HepG2 (cell line): Measurements from ENCODE around the gene TRIM9. TPM values are rescaled to one million over a fixed set of nuclear protein-coding genes. Genes with fewer than 3 reads are reported as not detected.

Experiments used
- AHR ChIP-seq: IDR thresholded peaks from 2 replicates; pipeline ENCODE4 v1.6.1; 2018; ENCODE audit warnings: missing genetic modification reagents, missing compliant biosample characterization
- CBX5 ChIP-seq: sonication (generic); formaldehyde crosslinking; IDR thresholded peaks from 2 replicates; pipeline ENCODE4 v1.4.0; 2020; ENCODE audit warnings: missing genetic modification reagents, borderline replicate concordance
- CENPBD1 ChIP-seq: sonication (generic); formaldehyde crosslinking; IDR thresholded peaks from 2 replicates; pipeline ENCODE4 v1.8.0; 2022; ENCODE audit warnings: missing genetic modification reagents, low read depth, mild to moderate bottlenecking, borderline replicate concordance
- ERF ChIP-seq: IDR thresholded peaks from 2 replicates; pipeline ENCODE4 v1.6.1; 2018; ENCODE audit warnings: missing biosample characterization, missing genetic modification reagents
- HIC2 ChIP-seq: sonication (generic); formaldehyde crosslinking; IDR thresholded peaks from 2 replicates; pipeline ENCODE4 v1.9.0; 2022; ENCODE audit warnings: low read depth, missing genetic modification reagents
- MATR3 ChIP-seq: sonication (generic); formaldehyde crosslinking; IDR thresholded peaks from 2 replicates; pipeline ENCODE4 v1.4.0; 2020; ENCODE audit warnings: missing genetic modification reagents
- NFYC ChIP-seq: IDR thresholded peaks from 2 replicates; pipeline ENCODE4 v1.6.1; 2016; ENCODE audit warnings: missing genetic modification reagents, missing compliant biosample characterization
- RFXAP ChIP-seq: sonication (generic); formaldehyde crosslinking; IDR thresholded peaks from 2 replicates; pipeline ENCODE4 v1.4.0; 2020; ENCODE audit warnings: missing genetic modification reagents, borderline replicate concordance
- TCF7L2 ChIP-seq: IDR thresholded peaks from 2 replicates; pipeline ENCODE4 v1.6.1; 2011; ENCODE audit warnings: mild to moderate bottlenecking, low read depth, low read length, moderate library complexity
- ZFYVE20 ChIP-seq: sonication (generic); formaldehyde crosslinking; IDR thresholded peaks from 2 replicates; pipeline ENCODE4 v1.8.0; 2023; ENCODE audit warnings: low read depth, mild to moderate bottlenecking, moderate library complexity, missing genetic modification reagents, borderline replicate concordance
- ZNF142 ChIP-seq: sonication (generic); formaldehyde crosslinking; IDR thresholded peaks from 2 replicates; pipeline ENCODE4 v1.4.0; 2020; ENCODE audit warnings: missing genetic modification reagents
- ZNF263 ChIP-seq: sonication (generic); formaldehyde crosslinking; IDR thresholded peaks from 2 replicates; pipeline ENCODE4 v1.4.0; 2020; ENCODE audit warnings: missing genetic modification reagents
- ZNF264 ChIP-seq: sonication (generic); formaldehyde crosslinking; IDR thresholded peaks from 2 replicates; pipeline ENCODE4 v1.4.0; 2020; ENCODE audit warnings: missing genetic modification reagents
- ZNF34 ChIP-seq: sonication (generic); formaldehyde crosslinking; IDR thresholded peaks from 2 replicates; pipeline ENCODE4 v1.4.0; 2020; ENCODE audit warnings: mild to moderate bottlenecking, missing genetic modification reagents, borderline replicate concordance
- ZNF788 ChIP-seq: sonication (generic); formaldehyde crosslinking; IDR thresholded peaks from 2 replicates; pipeline ENCODE4 v1.5.0; 2020; ENCODE audit warnings: mild to moderate bottlenecking, missing genetic modification reagents, borderline replicate concordance
- ZNF790 ChIP-seq: sonication (generic); formaldehyde crosslinking; IDR thresholded peaks from 2 replicates; pipeline ENCODE4 v1.8.0; 2022; ENCODE audit warnings: missing genetic modification reagents, mild to moderate bottlenecking, borderline replicate concordance
- polyA plus RNA-seq, 8 experiments: library from polyadenylated mRNA; depleted of rRNA in 3 of 8; stranded (reverse) in 7 of 8; unstranded in 1 of 8; fragments of >200 nt; fragmentation: Illumina TruSeq in 4 of 8; extraction: Trizol in 4 of 8; gene quantifications; 2 replicates each; pipeline versions ENCODE4 v1.2.1 to v1.2.3, GENCODE V29; 2011 to 2016; ENCODE audit warnings: low read depth in 4 of 8, missing spikeins in 1 of 8, mixed read lengths in 1 of 8; ENCODE audit not compliant: insufficient read depth in 1 of 8
- total RNA-seq, 5 experiments: library from RNA; depleted of rRNA; stranded (reverse); fragments of >200 nt; fragmentation: Illumina TruSeq; extraction: Trizol; gene quantifications; 2 replicates each; pipeline ENCODE4 v1.2.3, GENCODE V29; 2016; ENCODE audit warnings: low read depth in 1 of 5

The TRIM9 gene
- total and polyA plus RNA-seq, 2 of the 13 experiments (the other 11 are each of a cell fraction or from before 2014, with no cell fraction given) = 0.04 to 0.07 TPM

- TF ChIP-seq CENPBD1 (CRISPR knock-in tag) (no peak), MATR3 (CRISPR knock-in tag) (no peak), AHR (CRISPR knock-in tag) (no peak), ZNF788 (CRISPR knock-in tag) (no peak), NFYC (CRISPR knock-in tag) (no peak), ZNF790 (CRISPR knock-in tag) (no peak), ZNF263 (CRISPR knock-in tag) (no peak), RFXAP (no peak), ZNF34 (CRISPR knock-in tag) (no peak), ERF (CRISPR knock-in tag) (no peak), ZNF142 (CRISPR knock-in tag) (no peak), ZFYVE20 (CRISPR knock-in tag) (no peak), ZNF264 (no peak), TCF7L2 (no peak), CBX5 (no peak), HIC2 (CRISPR knock-in tag) (no peak)
Measured at GRCh38 chr14:51053157-51053556, 41.7 kb downstream of the TRIM9 start (continued).
